HL-60/S4 treated with retinoic acid at 250 ng/mL for 4 days and 3 days (cell line): ENCODE results near the gene CKS1B.

ENCODE experiments used
- in situ Hi-C: fragments of 300-500 bp; cut with MboI; formaldehyde crosslinking; loops from 2 replicates; pipeline ENCODE4 v1.7.0; 2022; ENCODE audit warnings: low sequenced_read_pairs

The CKS1B gene

GRCh38 chr1:155012026-155012546 is 37.6 kb downstream of the CKS1B start:
- in situ Hi-C loops, result no loop called here

- in situ Hi-C loops, result no loop called here
Observed at GRCh38 chr1:155012776-155013602, 38.5 kb downstream of the CKS1B start.

- in situ Hi-C loops, result no loop called here
Observed at GRCh38 chr1:155013632-155014031, 39.2 kb downstream of the CKS1B start.

DNA sequence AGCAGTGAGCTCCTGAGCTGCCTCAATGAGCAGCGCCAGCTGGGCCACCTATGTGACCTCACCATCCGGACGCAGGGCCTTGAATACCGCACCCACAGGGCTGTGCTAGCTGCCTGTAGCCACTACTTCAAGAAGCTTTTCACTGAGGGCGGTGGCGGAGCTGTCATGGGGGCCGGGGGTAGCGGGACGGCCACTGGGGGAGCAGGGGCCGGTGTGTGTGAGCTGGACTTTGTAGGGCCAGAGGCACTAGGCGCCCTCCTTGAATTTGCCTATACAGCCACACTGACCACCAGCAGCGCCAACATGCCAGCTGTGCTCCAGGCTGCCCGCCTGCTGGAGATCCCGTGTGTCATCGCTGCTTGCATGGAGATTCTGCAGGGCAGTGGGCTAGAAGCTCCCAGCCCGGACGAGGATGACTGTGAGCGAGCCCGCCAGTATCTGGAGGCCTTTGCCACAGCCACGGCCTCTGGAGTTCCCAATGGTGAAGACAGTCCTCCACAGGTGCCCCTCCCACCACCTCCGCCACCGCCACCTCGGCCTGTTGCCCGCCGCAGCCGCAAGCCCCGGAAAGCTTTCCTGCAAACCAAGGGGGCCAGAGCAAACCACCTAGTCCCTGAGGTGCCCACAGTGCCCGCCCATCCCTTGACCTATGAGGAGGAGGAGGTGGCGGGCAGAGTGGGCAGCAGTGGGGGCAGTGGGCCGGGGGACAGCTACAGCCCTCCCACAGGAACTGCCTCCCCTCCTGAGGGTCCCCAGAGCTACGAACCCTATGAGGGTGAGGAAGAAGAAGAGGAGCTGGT is 40.4 kb downstream of the CKS1B start:
- in situ Hi-C loops, result no loop called here

DNA sequence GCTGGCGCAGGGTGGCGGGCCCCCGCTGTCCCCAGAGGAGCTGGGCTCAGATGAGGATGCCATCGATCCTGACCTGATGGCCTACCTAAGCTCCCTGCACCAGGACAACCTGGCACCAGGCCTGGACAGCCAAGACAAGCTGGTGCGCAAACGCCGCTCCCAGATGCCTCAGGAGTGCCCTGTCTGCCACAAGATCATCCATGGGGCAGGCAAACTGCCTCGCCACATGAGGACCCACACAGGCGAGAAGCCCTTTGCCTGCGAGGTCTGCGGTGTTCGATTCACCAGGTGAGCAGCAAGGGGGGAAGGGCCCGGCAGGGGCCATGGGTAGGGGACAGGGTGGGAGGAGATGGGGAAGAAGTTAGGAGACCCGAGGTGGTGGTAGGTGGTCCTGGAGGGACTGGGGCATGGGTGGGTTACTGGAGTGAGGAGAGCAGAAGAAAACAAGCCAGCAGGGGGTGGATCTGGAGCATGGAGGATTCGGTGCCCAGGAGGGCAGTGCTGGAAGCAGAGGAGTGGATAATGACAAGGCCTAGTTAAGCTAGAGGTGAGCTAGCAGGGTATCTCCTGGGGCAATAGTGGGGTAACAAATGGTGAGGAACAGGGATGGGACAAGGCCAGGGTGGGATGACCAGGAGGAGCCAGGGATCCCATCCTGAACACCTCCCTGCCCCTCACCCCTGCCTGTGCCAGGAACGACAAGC is 41.2 kb downstream of the CKS1B start:
- in situ Hi-C loops, result no loop called here

DNA sequence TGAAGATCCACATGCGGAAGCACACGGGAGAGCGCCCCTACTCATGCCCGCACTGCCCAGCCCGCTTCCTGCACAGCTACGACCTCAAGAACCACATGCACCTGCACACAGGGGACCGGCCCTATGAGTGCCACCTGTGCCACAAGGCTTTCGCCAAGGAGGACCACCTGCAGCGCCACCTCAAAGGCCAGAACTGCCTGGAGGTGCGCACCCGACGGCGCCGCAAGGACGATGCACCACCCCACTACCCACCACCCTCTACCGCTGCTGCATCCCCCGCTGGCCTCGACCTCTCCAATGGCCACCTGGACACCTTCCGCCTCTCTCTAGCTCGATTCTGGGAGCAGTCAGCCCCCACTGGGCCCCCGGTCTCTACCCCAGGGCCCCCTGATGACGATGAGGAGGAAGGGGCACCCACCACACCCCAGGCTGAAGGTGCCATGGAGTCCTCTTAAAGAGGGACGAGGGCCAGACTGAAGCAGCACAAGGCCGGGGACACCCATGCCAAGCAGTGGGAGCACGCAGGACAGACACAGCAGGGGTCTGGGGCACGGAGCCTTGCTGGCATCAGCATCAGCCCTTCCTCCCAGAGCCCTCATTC is 41.9 kb downstream of the CKS1B start:
- in situ Hi-C loops, result no loop called here

GRCh38 chr1:155017041-155017945 is 42.8 kb downstream of the CKS1B start:
- in situ Hi-C loops, result no loop called here

GRCh38 chr1:155017946-155018316 is 43.5 kb downstream of the CKS1B start:
- in situ Hi-C loops, result no loop called here

DNA sequence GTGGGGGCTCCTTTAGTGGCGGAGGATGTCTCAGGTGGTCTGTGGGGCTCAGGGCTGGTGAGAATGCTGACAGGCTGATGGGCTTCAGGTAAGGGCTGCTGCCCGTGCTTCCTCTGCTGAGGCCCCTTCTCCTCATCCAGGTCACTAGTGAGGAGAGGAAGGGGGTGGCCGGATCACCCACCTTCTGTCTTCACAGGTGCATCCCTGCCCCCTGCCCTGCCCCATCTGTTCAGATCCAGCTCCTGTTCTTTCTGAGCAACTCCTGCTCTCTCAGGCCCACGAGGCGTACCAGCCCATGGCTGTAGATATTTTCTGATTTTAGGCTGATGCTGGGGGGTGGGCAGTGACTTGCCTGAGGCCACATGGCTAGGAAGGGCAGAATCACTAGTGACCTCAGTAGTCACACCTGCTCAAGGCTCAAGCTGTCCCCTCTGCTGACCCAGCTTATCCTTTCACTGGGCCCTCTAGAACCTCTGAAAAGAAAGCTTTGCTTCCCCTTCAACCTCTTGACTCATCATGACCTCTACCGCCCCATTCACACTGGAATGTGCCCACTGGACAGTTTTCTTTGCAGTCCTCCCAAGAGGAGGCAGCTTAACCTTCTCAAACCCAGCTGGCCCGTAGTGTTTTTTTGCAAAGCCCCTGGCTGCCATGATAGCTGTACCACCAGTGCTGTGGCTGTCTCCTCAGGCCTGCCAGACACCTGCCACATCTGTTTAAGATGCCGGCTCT is 44.3 kb downstream of the CKS1B start:
- in situ Hi-C loops, result no loop called here

- in situ Hi-C loops, result no loop called here
Observed at GRCh38 chr1:155019377-155020245, 45.1 kb downstream of the CKS1B start.

GRCh38 chr1:155022136-155022926 is 47.9 kb downstream of the CKS1B start:
- in situ Hi-C loops, result no loop called here

GRCh38 chr1:155022927-155023236 is 48.4 kb downstream of the CKS1B start:
- in situ Hi-C loops, result no loop called here

DNA sequence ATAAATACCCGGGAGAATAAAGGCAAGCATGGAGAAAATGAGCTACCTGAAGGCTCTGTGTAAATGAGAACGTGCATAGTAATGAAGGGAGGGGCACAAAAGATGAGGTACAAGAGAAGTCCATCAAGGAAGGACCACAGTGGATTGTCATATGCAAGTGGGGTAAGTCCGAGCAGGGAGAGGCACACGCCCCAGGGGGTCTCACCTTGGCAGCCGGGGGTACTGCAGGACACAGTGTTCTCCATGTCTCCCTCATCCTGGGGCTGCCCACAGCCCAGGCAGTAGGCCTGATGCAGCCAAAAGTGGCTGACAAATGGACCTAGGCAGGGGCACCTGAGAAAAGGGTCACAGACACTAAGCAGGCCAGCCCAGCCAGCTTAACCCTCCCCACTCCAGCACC is 49.1 kb downstream of the CKS1B start:
- in situ Hi-C loops, result no loop called here

DNA sequence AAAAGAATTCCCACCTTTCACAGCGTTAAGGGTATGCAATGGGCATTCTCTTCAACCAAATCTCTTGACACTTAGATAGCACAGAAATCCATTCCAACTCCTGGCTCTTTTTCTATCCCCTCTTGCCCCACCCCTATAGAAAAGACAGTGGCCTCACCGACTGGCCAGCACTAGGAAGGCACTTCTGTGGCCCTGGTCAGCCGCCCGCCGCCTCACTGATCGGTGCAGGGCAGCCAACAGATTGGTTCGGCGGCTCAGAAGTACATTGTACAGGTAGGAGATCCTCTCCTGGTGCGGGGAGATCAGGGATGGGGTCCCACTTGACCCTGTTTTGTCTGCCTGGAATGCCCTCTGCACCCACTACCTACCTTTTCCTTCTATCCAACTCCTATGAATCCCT is 49.8 kb downstream of the CKS1B start:
- in situ Hi-C loops, result no loop called here

GRCh38 chr1:155026154-155026553 is 51.7 kb downstream of the CKS1B start:
- in situ Hi-C loops, result no loop called here

GRCh38 chr1:155026588-155026987 is 52.1 kb downstream of the CKS1B start:
- in situ Hi-C loops, result no loop called here
